ES-I3 (cell line): ENCODE results near the gene RHCE.
"Not testable (repeated sequence)": the region's sequence is repeated elsewhere in the genome, so short reads cannot be mapped to it uniquely, and the experiment has no call there.

ENCODE experiments used
- H3K36me3 ChIP-seq: 2 replicates; pipeline ENCODE4 v1.6.1; 2013; ENCODE audit warnings: mild to moderate bottlenecking, low read length, control low read depth, moderate library complexity; ENCODE audit not compliant: insufficient read depth
- H3K4me1 ChIP-seq: 2 replicates; pipeline ENCODE4 v1.6.1; 2013; ENCODE audit warnings: mild to moderate bottlenecking, control low read depth, low read length; ENCODE audit not compliant: insufficient read depth
- H3K9ac ChIP-seq: 2 replicates; pipeline ENCODE4 v1.6.1; 2013; ENCODE audit warnings: low read depth, mild to moderate bottlenecking, low read length, moderate library complexity
- H3K9me3 ChIP-seq: 2 replicates; pipeline ENCODE4 v1.6.1; 2013; ENCODE audit warnings: mild to moderate bottlenecking, low read length, moderate library complexity; ENCODE audit not compliant: control insufficient read depth, insufficient read depth

The RHCE gene

GRCh38 chr1:25420715-25421114 is at the start of gene RHCE:
TSS of gene RHCE (minus strand) at chr1:25420825. CDS start at chr1:25420786, 39 bp downstream.
- H3K36me3 ChIP-seq, H3K9ac ChIP-seq, H3K4me1 ChIP-seq, H3K9me3 ChIP-seq: not testable (repeated sequence)

- H3K9me3 ChIP-seq = no peaks in the 10 kb centered on the region
- no peak overlapping the region for H3K9ac ChIP-seq
- H3K36me3 ChIP-seq = no peaks in the 10 kb centered on the region
- no peaks in the 10 kb centered on the region for H3K4me1 ChIP-seq
Measured at GRCh38 chr1:25469177-25469576, 48.6 kb upstream of the RHCE start.

- Histone ChIP-seq H3K9me3 (no peaks in the 10 kb centered on the region), H3K4me1 (no peaks in the 10 kb centered on the region), H3K36me3 (no peaks in the 10 kb centered on the region), H3K9ac (no peak overlapping the region)
Measured at GRCh38 chr1:25468033-25468432, 47.4 kb upstream of the RHCE start.

GRCh38 chr1:25467616-25468015 is 47.0 kb upstream of the RHCE start:
- Histone ChIP-seq H3K9me3 (no peaks in the 10 kb centered on the region), H3K36me3 (no peaks in the 10 kb centered on the region), H3K4me1 (no peaks in the 10 kb centered on the region), H3K9ac (no peak overlapping the region)

DNA sequence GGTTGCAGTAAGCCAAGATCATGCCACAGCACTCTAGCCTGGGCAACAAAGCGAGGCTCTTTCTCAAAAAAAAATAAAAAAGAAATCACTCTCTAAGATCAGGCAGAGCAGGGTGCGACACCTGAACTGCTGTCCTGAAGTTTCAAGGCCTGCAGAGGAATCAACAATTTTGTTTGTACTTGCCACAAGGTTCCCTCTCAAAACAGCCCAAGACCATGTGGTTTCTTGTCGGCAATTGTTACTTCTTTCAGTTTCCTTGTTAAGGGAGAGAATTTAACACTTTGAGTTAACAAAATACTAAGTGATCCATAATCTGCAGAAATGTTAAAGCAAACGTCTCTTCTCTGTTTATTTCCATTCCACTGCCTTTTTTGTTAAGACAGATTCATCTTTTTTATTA is 46.6 kb upstream of the RHCE start:
- H3K4me1 ChIP-seq = no peaks in the 10 kb centered on the region
- no peaks in the 10 kb centered on the region for H3K36me3 ChIP-seq
- H3K9me3 ChIP-seq = no peaks in the 10 kb centered on the region
- H3K9ac ChIP-seq = no peak overlapping the region

DNA sequence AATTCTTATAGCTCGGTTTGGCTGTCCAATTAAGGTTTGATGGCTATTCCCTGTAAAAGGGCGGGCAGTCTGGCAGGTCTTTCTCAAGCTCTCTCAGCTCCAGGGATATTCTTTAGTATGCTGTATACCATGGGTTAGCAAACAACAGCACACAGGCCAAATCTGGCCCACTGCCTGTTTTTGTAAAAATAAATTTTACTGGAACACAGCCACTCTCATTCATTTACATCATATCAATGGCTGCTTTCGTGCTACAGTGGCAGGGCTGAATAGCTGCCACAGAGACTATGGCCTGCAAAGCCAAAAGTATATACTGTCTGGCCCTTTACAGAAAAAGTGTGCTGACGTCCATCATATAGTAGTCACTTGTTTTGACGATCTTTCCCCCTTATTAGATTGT is 42.1 kb upstream of the RHCE start:
- no peaks in the 10 kb centered on the region for H3K9me3 ChIP-seq
- H3K9ac ChIP-seq = no peak overlapping the region
- H3K4me1 ChIP-seq = no peaks in the 10 kb centered on the region
- H3K36me3 ChIP-seq = peaks cover 6% of the 10 kb centered on the region

GRCh38 chr1:25461849-25462248 is 41.2 kb upstream of the RHCE start:
- H3K9me3 ChIP-seq = no peaks in the 10 kb centered on the region
- H3K9ac ChIP-seq = no peak overlapping the region
- H3K36me3 ChIP-seq = peaks cover 6% of the 10 kb centered on the region
- H3K4me1 ChIP-seq = no peaks in the 10 kb centered on the region

GRCh38 chr1:25460816-25461215 is 40.2 kb upstream of the RHCE start:
- not testable (repeated sequence) for H3K9ac ChIP-seq, H3K36me3 ChIP-seq, H3K9me3 ChIP-seq, H3K4me1 ChIP-seq

GRCh38 chr1:25460020-25460419 is 39.4 kb upstream of the RHCE start:
- H3K9ac ChIP-seq = no peak overlapping the region
- no peaks in the 10 kb centered on the region for H3K4me1 ChIP-seq
- H3K9me3 ChIP-seq = no peaks in the 10 kb centered on the region
- H3K36me3 ChIP-seq = peaks cover 6% of the 10 kb centered on the region

- Histone ChIP-seq H3K36me3 (peaks cover 6% of the 10 kb centered on the region), H3K4me1 (no peaks in the 10 kb centered on the region), H3K9ac (no peak overlapping the region), H3K9me3 (no peaks in the 10 kb centered on the region)
Measured at GRCh38 chr1:25458541-25459298, 38.1 kb upstream of the RHCE start.

DNA sequence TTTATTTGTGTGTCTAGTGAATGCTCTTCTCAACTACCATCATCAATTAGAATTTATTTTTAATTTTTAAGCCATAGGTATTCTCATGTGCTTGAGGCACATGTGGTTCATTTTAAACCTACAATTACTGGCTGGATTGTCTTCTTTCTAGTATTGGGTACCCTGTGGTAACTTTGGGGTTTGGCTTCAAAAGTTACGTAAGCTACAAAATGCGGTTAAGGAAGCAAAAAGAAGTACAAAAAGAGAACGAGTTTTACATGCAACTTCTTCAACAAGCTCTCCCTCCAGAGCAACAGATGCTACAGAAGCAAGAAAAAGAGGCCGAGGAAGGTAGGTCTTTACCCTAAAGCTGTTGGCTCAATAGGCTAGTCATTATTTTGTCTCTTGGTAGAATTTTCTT is 35.9 kb upstream of the RHCE start:
- Histone ChIP-seq H3K4me1 (no peaks in the 10 kb centered on the region), H3K9ac (no peak overlapping the region), H3K36me3 (peaks cover 6% of the 10 kb centered on the region), H3K9me3 (no peaks in the 10 kb centered on the region)

- Histone ChIP-seq H3K36me3 (no peaks in the 10 kb centered on the region), H3K9ac (no peak overlapping the region), H3K4me1 (peaks cover 12% of the 10 kb centered on the region), H3K9me3 (no peaks in the 10 kb centered on the region)
Measured at GRCh38 chr1:25451908-25452307, 31.3 kb upstream of the RHCE start.

DNA sequence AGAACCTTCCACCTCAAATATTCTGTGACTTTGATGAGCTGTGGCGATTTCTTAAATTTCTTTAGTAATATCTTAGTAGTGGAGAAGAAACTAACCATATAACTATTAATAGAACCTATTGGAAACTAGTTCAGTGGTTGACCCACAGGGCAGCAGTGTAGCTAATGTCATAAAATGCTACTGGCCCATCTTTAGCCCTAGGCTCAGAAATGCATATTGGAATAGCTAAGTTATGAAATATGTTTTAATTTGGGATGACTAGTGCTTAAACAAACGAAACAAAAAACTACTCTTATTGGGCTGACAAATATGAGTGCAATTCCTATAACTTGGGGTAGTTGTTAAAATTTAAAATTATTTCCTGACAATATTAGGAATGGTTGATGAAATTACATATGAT is 30.3 kb upstream of the RHCE start:
- Histone ChIP-seq H3K4me1 (peaks cover 21% of the 10 kb centered on the region), H3K9ac (no peak overlapping the region), H3K9me3 (no peaks in the 10 kb centered on the region), H3K36me3 (no peaks in the 10 kb centered on the region)

- Histone ChIP-seq H3K9me3 (no peaks in the 10 kb centered on the region), H3K36me3 (no peaks in the 10 kb centered on the region), H3K9ac (no peak overlapping the region), H3K4me1 (peaks cover 22% of the 10 kb centered on the region)
Measured at GRCh38 chr1:25447547-25447946, 26.9 kb upstream of the RHCE start.

DNA sequence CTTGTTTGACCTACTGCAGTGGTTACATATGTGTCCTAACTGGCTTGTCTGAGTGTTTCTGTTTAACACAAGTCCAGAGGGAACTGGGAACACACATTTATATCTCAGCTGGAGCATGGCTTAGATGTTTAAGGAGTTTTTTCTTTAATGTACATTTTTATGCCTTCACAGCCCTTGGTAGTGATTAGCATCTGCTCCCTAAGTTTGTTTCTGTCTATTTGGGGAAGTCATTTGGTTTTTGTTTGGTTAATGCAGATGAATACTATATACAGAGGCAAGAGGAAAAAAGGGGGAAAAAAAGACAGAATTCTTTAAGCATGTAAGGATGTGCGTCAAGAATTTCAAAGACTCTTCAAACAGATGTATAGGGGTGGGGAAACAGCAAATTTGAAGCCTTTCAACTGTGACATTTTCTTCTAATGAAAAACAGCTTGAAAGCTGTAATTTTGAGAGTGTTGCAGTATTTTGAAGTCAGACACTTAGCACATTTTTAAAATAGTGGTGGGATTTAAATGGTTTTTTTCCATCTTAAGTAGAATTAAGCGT is 25.4 kb upstream of the RHCE start:
- Histone ChIP-seq H3K9ac (no peak overlapping the region), H3K36me3 (no peaks in the 10 kb centered on the region), H3K4me1 (peaks cover 22% of the 10 kb centered on the region), H3K9me3 (no peaks in the 10 kb centered on the region)
